ENCODE data around the gene DPCD. TPM values are rescaled to one million over a fixed set of nuclear protein-coding genes. Genes with fewer than 3 reads are reported as not detected.

DPCD gene
- total and polyA plus RNA-seq, 12 donors: 8.3 to 42.5 (median 26.5) TPM

DNA sequence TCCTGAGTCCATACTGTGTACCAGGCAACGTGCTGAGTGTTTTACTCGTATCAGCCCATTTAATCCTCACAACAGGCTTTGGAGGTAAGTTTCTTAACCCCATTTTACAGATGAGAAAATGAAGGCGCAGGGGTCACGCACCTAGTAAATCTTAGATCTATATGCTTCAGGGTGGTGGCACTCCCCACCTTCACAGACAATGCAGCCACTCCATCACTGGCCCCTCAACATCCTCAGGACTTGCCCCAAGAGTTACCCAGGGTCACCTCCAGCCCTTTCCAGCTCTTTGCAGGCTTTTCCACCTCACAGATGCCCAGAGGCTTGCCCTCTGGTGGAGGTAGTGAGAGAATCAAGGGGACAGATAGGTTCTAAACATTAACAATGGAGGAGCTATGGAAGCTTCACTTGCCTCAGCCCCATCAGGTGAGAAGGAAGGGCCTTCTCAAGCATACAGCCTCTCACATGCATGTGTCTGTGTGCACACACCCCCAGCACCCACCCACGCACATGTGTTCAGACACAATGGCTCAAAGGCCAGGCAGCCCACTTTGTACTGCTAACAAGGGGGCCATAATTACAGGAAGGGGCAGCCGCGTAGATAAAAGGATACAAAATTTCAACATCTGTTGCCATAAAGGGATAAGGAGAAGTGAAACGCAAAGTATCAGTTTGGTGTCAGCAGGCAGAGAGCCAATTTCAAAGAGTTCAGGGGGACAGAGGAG lies 29.1 kb downstream of the DPCD start:
- no peaks in the 10 kb centered on the region for H3K4me1 ChIP-seq (replicated peaks in 1 of 2)
- no peak overlapping the region for H3K27ac ChIP-seq
- DNase-seq: no peak
- H3K4me3 ChIP-seq: no peak overlapping the region
- intact Hi-C loops (cut with DNase I): no loop called here
- TF ChIP-seq POLR2A (IDR thresholded peaks at IDR 0.05): no peak
- TF ChIP-seq, protein P1, sequence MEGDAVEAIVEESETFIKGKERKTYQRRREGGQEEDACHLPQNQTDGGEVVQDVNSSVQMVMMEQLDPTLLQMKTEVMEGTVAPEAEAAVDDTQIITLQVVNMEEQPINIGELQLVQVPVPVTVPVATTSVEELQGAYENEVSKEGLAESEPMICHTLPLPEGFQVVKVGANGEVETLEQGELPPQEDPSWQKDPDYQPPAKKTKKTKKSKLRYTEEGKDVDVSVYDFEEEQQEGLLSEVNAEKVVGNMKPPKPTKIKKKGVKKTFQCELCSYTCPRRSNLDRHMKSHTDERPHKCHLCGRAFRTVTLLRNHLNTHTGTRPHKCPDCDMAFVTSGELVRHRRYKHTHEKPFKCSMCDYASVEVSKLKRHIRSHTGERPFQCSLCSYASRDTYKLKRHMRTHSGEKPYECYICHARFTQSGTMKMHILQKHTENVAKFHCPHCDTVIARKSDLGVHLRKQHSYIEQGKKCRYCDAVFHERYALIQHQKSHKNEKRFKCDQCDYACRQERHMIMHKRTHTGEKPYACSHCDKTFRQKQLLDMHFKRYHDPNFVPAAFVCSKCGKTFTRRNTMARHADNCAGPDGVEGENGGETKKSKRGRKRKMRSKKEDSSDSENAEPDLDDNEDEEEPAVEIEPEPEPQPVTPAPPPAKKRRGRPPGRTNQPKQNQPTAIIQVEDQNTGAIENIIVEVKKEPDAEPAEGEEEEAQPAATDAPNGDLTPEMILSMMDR (IDR thresholded peaks at IDR 0.05): no peak
- H3K27me3 ChIP-seq: no peaks in the 10 kb centered on the region
- no peaks in the 10 kb centered on the region for H3K9me3 ChIP-seq (replicated peaks in 1 of 3)
- 79 to 85% (median 81%) methylated on average over 8 of the region's 8 CpGs for WGBS, 4 donors
- H3K36me3 ChIP-seq (replicated peaks in 1 of 2): peaks cover 0 to 8% of the 10 kb centered on the region in 2 donors

DNA sequence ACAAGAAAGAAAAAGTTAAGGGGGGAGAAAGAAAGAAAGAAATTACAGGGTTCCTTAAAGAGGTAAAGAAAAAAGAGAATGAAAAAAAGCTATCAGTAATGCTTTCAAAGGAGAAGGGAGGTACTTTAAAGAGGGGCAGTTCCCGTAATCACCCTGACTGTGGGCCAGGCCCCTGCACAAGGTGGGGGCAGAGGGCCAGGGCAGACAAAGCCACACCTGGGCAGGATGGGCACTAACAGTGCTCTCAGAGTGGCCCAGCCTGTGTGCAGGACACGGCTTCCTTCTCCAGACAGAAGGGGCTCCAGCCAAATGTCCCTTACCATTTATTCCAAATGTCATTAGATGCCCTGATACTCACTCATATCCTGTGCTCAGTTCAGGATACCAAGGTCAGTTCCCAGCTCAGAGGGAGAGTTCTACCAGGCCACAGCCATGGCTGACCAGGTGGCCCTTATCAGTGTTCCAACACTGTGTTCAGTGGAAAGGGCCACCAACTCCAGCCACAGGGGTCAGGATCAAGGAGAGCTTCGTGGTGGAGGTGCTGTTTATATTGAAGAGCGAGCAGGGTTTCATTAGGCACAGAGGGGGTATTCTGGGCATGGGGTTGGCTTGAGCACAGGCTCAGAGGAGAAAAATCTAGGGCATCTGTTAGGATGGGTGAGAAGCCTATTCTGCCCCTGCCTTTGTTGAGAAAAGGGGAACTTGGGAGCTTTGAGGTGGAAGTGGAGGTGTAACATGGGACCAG lies 29.9 kb downstream of the DPCD start:
- DNase-seq: no peak
- WGBS, 4 donors: 81 to 84% (median 83%) methylated on average over 4 of the region's 4 CpGs
- Histone ChIP-seq H3K27me3 (no peaks in the 10 kb centered on the region), H3K9me3 (replicated peaks in 1 of 3) (no peaks in the 10 kb centered on the region), H3K4me3 (no peak overlapping the region), H3K27ac (no peak overlapping the region), H3K36me3 (replicated peaks in 1 of 2) (peaks cover 0 to 7% of the 10 kb centered on the region in 2 donors), H3K4me1 (replicated peaks in 1 of 2) (no peaks in the 10 kb centered on the region)
- TF ChIP-seq, protein P1 (IDR thresholded peaks at IDR 0.05): no peak
- TF ChIP-seq POLR2A (IDR thresholded peaks at IDR 0.05): no peak
- intact Hi-C loops (cut with DNase I): no loop called here

DNA sequence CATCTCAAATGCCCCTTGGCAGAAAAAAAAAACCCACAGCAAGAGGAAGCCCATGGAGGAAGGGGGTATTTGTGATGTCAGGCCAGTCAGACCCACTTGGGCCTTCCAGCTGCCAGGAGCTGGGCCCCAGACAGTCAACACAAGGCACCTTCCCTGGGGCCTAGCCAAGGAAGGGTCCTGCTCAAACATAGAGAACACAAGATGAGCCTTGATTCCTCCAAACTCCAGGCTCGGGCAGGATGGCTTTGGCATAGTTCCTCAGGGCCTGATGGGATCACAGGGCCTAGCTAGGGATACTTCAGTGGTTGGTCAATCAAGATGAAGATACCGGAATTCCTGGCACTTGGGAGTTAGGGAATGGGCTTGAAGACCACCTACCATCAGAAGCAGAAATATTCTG lies 30.8 kb downstream of the DPCD start:
- Histone ChIP-seq H3K36me3 (replicated peaks in 1 of 2) (peaks cover 0 to 10% of the 10 kb centered on the region in 2 donors), H3K4me3 (no peak overlapping the region), H3K27ac (no peak overlapping the region), H3K27me3 (no peaks in the 10 kb centered on the region), H3K4me1 (replicated peaks in 1 of 2) (no peaks in the 10 kb centered on the region), H3K9me3 (replicated peaks in 1 of 3) (no peaks in the 10 kb centered on the region)
- no peak for DNase-seq
- 93 to 100% (median 96%) methylated on average over 2 of the region's 2 CpGs for WGBS, 4 donors
- intact Hi-C loops (cut with DNase I): no loop called here
- TF ChIP-seq, protein P1 (IDR thresholded peaks at IDR 0.05): no peak

DNA sequence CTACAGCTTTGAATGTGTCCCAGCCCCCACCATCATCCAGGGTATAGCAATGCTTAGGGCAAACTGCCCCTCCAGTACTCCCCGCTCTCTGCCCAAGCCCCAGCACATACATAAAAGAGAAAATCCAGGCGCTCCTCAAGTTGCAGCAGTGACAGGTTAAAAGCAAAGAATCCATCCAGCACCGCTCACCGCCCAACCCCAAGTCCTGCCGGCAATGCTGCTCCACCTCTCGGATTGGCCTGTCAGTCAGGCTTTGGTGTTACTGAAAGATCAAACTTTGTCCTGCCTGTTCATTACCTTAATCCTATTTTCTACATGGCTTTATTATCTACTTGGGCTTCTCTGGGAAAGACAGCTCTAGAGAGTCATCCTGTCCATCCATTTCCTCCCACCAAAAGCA lies 31.9 kb downstream of the DPCD start:
- intact Hi-C loops (cut with DNase I): no loop called here
- TF ChIP-seq, protein P1 (IDR thresholded peaks at IDR 0.05): no peak
- TF ChIP-seq POLR2A (IDR thresholded peaks at IDR 0.05): no peak
- Histone ChIP-seq H3K4me1 (replicated peaks in 1 of 2) (no peaks in the 10 kb centered on the region), H3K4me3 (no peak overlapping the region), H3K27ac (no peak overlapping the region), H3K36me3 (replicated peaks in 1 of 2) (peaks cover 0 to 16% of the 10 kb centered on the region in 2 donors), H3K27me3 (no peaks in the 10 kb centered on the region), H3K9me3 (replicated peaks in 1 of 3) (no peaks in the 10 kb centered on the region)
- 97 to 100% (median 99%) methylated on average over 4 to 6 of the region's 6 CpGs for WGBS, 4 donors
- DNase-seq: no peak
